Stimulated activated CD8-positive, alpha-beta memory T cell treated with anti-CD3 and anti-CD28 coated beads, Interleukin-4, amount 100 ng/mL, for 4 hours (primary cell): Measurements from ENCODE around the gene SLITRK1.

Experiments
- DNase-seq, 2 donors: peaks; one replicate each; pipeline ENCODE4 v3.0.0-alpha.2; 2020; ENCODE audit warnings: low read depth in 2 of 2, low spot score in 1 of 2

The SLITRK1 gene

DNA sequence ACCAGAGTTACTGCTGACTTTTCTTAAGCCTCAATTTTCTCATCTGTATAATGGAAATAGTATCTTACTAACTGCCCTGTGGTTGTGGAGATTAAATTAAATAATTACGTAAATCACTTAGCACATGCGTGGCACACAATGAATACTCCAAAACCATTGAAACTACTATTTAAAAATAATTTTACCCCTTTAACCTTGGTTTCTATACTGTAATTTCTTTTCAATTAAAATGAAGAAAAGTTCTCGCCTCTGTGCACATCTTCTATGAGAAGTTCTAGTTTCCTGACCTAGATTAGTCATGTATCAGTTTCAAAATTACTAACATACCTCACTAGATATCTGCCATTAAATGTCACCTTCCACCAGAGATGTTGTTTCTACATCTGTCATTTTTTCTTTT is 5.7 kb downstream of the SLITRK1 start:
- no peak for DNase-seq

DNA sequence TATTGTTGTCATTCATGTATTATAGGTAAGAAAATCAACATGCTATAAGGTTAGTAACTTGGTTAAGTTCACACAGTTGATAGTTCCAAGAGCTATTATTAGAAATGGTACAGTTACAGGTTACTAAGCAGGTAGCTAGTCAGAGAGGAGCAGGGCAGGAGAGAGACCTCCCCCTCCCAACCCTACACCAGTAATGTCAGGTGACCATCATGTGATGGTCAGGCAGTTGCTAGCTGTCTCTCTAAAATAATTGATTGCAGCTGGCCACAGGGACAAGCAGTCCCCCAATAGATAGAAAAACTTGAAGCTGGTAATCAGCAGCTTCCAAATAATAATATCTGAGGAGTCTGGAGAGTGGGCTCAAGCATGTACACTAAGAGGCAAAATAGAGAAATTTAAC is 14.6 kb downstream of the SLITRK1 start:
- no peak for DNase-seq

DNA sequence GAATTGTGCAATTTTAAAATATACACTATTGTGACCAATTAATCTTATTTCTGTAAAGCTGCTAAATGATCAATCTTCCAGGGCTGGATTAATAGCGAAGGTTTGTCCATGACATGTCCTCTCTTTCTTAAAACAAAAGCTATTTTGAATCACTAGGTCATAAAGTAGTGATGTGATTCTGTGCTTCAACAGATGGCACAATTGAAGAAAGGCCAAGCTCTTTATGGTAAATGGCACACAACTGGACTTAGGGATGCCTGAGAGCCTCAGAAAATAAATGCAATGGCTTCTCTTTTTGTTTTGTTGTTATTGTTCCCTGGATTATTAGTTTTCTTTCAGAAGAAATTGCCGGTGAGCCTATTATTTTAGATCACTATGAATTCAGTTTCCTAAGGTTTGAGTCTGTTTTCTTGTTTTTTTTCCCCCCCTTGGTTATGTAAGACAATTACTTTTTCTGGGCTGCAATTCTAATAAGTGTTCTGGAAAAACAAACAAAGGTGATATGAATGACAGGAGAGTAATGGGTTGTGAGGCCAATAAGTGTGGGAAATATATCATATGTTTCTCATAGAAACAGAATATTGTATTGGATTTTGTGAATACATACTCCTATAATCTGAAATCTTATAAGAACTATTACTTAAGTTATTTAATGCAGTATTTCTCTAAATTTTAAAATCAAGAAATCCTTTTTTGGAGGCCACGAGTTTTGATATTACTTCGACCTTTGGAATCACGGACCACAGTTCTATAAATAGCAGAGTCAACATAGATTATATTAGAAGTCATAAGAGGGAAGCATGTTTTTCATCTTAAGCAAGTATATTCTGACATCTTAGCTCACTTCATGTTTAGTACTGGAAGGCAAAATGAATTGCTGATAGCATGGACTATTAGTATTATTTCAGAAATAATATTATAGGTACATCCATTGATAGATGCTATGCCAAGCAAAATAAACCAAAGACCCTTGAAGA is 16.8 kb downstream of the SLITRK1 start:
- DNase-seq: no peak

DNA sequence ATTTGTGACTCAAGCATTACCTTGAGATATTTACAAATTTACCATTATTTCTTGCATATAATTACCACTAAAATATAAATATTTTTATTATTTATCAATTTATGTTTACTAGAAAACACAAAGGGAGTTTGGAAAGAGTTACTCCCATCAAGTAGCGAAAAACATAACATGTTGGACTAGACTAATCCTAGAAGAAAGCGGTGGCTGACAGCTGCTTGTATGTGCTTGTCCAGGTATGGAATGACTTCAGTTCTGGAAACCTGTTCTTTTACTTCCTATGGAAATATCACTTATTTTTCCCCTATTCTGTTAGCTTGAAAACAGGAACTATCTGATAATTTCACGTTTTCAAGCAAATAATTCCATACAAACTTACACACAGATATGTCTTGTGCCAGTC is 28.5 kb downstream of the SLITRK1 start:
- no peak for DNase-seq

DNA sequence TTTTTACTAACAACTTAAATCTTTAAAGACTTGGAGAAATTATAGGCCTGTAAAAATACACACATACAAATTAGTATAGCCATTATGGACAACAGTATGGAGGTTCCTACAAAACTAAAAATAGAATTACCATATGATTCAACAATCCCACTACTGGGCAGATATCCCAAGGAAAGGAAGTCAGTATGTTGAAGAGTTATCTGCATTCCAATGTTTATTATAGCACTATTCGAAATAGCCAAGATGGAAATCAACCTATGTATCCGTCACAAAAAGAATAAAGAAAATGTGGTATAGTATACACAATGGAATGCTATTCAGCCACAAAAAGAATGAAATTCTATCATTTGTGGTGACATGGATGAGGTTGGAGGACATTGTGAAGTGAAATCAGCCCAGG is 37.2 kb downstream of the SLITRK1 start:
- DNase-seq: no peak

DNA sequence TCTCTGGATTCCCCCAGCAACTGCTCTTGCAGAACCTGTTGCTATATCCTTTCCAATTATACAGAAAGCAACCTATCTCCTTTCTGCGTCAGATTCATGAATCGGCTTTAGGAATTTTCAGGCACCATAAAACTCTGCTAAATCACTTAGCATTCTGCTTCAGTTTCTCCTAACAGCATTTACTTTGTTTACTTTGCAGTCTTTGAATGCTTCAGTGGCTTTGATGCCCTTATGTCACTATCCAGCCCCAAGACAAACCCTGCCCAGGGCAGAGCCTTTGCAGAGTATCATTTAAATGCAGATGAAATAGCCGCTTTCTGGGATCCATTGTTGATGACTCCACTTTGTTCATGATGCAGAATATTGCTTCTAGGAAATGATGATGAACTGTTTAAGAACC is 43.1 kb downstream of the SLITRK1 start:
- DNase-seq: no peak

DNA sequence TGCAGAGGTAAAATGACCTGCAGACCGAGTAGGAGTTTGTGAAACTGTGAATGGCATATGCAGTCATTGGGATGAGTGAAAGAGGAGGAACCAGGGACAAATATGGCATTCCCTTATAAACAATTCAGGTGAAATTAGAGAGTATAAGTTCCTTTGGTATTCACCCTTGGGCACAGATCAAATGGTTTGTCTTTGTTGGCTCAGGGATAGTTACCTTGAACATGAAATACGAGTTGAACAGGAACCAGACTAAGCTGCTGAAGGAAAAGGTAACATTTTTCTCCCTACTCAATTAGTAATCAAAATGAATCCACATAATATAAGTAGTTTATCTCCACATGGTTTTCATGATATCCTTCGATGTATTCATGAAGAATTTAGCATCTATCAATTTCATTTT is 50.5 kb downstream of the SLITRK1 start:
- DNase-seq: no peak

DNA sequence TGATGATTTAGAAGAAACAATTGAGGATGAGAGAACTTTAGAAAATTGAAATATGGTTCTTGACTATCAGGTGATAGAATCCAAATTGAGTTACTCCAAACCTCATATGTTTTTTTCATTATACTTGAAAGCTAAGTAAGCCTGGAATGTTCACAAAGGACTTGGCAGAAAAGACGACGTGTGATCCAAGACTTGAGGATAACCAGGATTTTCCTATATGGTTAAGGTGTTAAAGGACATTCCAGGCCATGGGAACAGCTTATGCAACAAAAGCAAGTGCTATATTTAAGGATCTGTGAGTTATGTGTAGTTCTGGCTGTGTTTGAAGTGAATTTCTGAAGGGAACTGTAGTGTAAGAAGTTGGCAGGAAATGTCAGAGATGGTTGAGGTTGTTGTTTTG is 52.5 kb downstream of the SLITRK1 start:
- no peak for DNase-seq

DNA sequence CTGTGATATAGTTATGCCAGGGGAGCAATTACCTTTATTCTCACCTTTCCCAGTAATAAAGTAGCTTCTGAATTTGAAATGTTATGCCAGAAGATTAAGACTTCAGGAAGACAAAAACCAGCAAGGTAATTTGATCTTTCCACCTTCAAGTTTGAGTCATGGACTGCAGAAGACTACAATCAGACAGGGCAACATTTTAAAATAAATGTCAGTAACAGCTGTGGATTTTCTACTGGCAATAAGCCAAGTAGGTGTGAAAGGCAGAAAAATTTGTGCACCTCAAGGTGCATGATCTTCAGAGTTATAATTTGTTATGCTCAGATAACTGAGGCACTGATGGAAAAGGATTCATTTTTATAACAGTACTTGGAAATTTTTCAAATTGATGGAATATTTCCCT is 54.9 kb downstream of the SLITRK1 start:
- DNase-seq: no peak
